ENCODE results near the gene HAUS7. TPM values are rescaled to one million over a fixed set of nuclear protein-coding genes. Genes with fewer than 3 reads are reported as not detected.

Gene HAUS7
- total RNA-seq, 1 donor from 2014 or later = 24.6 TPM

- Mint-ChIP-seq H3K4me1 (ENCODE audit: low read depth, unreplicated experiment) (no peaks in the 10 kb centered on the region), H3K9me3 (ENCODE audit: unreplicated experiment) (no peaks in the 10 kb centered on the region), H3K27ac (ENCODE audit: unreplicated experiment) (no peak overlapping the region)
These were observed 25.1 kb downstream of the HAUS7 start for GRCh38 chrX:153445106-153445855.

GRCh38 chrX:153444333-153445011 is 25.9 kb downstream of the HAUS7 start:
- Mint-ChIP-seq H3K4me1 (ENCODE audit: low read depth, unreplicated experiment) (no peaks in the 10 kb centered on the region), H3K27ac (ENCODE audit: unreplicated experiment) (no peak overlapping the region), H3K27me3 (ENCODE audit: unreplicated experiment) (no peaks in the 10 kb centered on the region), H3K4me3 (ENCODE audit: unreplicated experiment) (no peak overlapping the region), H3K9me3 (ENCODE audit: unreplicated experiment) (no peaks in the 10 kb centered on the region), H3K36me3 (ENCODE audit: unreplicated experiment) (no peaks in the 10 kb centered on the region)
- TF ChIP-seq CTCF (IDR thresholded peaks at IDR 0.05; ENCODE audit: partially characterized antibody, unreplicated experiment) = no peak
- DNase-seq = no peak

More at GRCh38 chrX:153445106-153445855, 25.1 kb downstream of the HAUS7 start:
- no peak for DNase-seq
- TF ChIP-seq CTCF (IDR thresholded peaks at IDR 0.05; ENCODE audit: partially characterized antibody, unreplicated experiment) = no peak
- Mint-ChIP-seq H3K27me3 (ENCODE audit: unreplicated experiment) (no peaks in the 10 kb centered on the region), H3K36me3 (ENCODE audit: unreplicated experiment) (no peaks in the 10 kb centered on the region), H3K4me3 (ENCODE audit: unreplicated experiment) (no peak overlapping the region)

DNA sequence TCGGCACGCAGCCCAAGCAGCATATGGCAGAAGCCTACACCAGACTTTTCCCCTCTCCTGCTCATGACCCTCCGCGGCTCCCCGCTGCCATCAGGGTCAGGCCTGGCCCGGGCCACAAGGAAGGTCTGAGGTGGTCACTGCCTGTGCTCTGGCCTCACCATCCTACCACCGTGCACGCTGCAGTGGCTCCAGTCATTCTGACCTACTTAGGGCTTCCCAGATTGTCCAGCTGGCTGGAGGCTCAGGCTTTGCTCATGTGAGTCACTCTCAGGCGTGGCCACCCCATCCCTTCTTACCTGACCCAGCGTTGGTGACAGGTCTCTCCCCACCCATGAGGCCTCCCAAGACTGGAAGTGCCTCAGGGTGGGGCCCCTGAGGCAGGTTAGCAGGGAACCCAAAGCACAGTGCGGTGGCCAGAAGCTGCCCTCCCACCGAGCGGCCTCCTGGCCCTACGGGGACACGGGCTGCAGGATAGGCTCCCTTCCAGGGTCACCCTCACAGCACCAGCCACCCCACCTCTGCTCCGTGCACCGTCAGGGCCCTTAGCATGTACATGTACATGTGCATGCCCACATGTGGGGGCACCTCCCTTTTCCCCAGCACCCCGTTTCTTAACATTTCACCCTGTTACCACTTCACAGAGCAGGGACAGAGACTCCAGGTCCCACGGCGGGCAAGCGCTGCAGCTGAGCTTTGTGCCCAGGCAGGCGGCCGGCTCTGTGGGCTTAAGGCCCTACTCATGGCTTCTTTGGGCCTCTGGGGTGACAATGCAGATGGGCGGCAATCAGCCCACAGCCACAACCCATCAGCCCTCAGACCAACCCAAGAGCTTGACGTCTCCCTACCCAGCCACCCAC is 26.7 kb downstream of the HAUS7 start:
- Mint-ChIP-seq H3K9me3 (ENCODE audit: unreplicated experiment) (no peaks in the 10 kb centered on the region), H3K27me3 (ENCODE audit: unreplicated experiment) (no peaks in the 10 kb centered on the region), H3K27ac (ENCODE audit: unreplicated experiment) (no peak overlapping the region), H3K4me1 (ENCODE audit: low read depth, unreplicated experiment) (no peaks in the 10 kb centered on the region), H3K36me3 (ENCODE audit: unreplicated experiment) (no peaks in the 10 kb centered on the region), H3K4me3 (ENCODE audit: unreplicated experiment) (no peak overlapping the region)
- no peak for DNase-seq
- no peak for TF ChIP-seq CTCF (IDR thresholded peaks at IDR 0.05; ENCODE audit: partially characterized antibody, unreplicated experiment)

GRCh38 chrX:153442463-153442862 is 27.9 kb downstream of the HAUS7 start:
- no peak for TF ChIP-seq CTCF (IDR thresholded peaks at IDR 0.05; ENCODE audit: partially characterized antibody, unreplicated experiment)
- H3K36me3 Mint-ChIP-seq (ENCODE audit: unreplicated experiment) = no peaks in the 10 kb centered on the region

More at GRCh38 chrX:153442463-153442862, 27.9 kb downstream of the HAUS7 start:
- Mint-ChIP-seq H3K9me3 (ENCODE audit: unreplicated experiment) (no peaks in the 10 kb centered on the region), H3K4me1 (ENCODE audit: low read depth, unreplicated experiment) (no peaks in the 10 kb centered on the region), H3K27ac (ENCODE audit: unreplicated experiment) (no peak overlapping the region), H3K4me3 (ENCODE audit: unreplicated experiment) (no peak overlapping the region), H3K27me3 (ENCODE audit: unreplicated experiment) (no peaks in the 10 kb centered on the region)
- no peak for DNase-seq

All from glutamatergic neuron (in vitro differentiated cells).